HFF-Myc (cell line): ENCODE measurements around the gene KDM4B.

ENCODE experiments used
- DNase-seq: peaks from one replicate; pipeline ENCODE4 v3.0.0-alpha.2; 2011; ENCODE audit warnings: low read depth; ENCODE audit errors: extremely low read depth
- H3K4me3 ChIP-seq: replicated peaks from 2 replicates; pipeline ENCODE4 v1.5.1; 2011; ENCODE audit warnings: low read depth, mild to moderate bottlenecking, control low read depth, low read length
- TF ChIP-seq, protein P1 (sequence below): IDR thresholded peaks from 2 replicates; pipeline ENCODE4 v1.5.1; 2012; ENCODE audit warnings: mild to moderate bottlenecking, low read depth, low read length, control low read depth; ENCODE audit errors: missing control alignments

KDM4B gene

DNA sequence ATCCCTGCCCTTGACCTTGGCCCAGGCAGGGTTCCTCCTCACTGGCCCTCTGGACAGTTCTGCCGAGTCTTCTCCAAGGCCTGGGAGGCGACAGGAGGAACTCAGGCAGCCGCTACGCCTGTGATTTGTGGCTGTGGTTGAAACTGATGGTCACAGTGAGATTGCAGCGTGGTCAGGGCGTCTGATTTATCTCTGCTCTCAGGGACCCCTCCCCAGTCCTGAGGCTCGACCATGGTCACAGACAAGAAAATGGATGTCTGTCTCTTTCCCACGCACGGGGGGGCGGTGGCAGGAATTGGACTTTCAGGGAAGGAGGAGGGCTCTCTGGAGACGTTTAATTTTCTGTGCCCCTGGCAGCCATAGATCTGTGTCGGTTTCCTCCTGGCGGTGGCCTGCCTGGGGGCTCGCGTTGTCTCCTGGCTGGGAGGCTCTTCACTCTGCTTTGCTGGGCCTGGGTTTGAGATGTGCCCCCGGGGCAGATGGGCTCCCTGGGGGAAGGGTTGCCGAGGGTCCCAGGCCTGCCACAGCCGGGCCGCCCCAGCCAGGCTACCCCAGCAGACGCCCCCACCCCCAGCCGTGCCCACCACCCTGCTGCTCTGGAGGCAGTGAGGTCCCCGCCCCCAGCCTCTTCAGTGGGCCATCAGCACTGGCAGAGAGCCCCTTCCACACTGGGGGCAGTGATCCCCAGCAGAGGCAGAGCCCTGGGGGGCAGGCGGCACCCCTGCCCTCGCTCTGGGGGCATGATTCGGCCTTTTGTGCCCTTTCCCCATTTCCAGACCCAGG lies 167.4 kb downstream of the KDM4B start:
- H3K4me3 ChIP-seq: no peak overlapping the region
- DNase-seq: no peak

DNA sequence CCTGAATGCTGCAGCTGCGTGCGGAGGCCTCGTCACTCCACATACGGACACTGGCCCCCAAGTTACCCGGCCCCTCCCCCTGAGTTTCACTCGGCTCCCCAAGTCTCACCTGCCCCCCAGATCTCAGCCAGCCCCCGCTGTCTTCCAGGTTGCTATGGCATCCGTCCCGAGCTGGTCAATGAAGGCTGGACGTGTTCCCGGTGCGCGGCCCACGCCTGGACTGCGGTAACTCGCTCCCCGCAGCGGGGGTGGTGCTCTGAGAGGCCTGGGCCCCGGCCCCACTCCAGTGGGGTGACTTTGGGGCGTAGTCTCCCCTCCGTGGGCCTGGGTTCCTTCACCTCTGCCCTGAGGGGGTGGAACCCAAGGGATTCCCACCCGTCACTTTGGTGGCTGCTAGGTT lies 168.2 kb downstream of the KDM4B start:
- TF ChIP-seq, protein P1, sequence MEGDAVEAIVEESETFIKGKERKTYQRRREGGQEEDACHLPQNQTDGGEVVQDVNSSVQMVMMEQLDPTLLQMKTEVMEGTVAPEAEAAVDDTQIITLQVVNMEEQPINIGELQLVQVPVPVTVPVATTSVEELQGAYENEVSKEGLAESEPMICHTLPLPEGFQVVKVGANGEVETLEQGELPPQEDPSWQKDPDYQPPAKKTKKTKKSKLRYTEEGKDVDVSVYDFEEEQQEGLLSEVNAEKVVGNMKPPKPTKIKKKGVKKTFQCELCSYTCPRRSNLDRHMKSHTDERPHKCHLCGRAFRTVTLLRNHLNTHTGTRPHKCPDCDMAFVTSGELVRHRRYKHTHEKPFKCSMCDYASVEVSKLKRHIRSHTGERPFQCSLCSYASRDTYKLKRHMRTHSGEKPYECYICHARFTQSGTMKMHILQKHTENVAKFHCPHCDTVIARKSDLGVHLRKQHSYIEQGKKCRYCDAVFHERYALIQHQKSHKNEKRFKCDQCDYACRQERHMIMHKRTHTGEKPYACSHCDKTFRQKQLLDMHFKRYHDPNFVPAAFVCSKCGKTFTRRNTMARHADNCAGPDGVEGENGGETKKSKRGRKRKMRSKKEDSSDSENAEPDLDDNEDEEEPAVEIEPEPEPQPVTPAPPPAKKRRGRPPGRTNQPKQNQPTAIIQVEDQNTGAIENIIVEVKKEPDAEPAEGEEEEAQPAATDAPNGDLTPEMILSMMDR: no peak
- no peak overlapping the region for H3K4me3 ChIP-seq
- DNase-seq: no peak

More for the DNA sequence above, 167.4 kb downstream of the KDM4B start:
- TF ChIP-seq, protein P1: no peak

DNA sequence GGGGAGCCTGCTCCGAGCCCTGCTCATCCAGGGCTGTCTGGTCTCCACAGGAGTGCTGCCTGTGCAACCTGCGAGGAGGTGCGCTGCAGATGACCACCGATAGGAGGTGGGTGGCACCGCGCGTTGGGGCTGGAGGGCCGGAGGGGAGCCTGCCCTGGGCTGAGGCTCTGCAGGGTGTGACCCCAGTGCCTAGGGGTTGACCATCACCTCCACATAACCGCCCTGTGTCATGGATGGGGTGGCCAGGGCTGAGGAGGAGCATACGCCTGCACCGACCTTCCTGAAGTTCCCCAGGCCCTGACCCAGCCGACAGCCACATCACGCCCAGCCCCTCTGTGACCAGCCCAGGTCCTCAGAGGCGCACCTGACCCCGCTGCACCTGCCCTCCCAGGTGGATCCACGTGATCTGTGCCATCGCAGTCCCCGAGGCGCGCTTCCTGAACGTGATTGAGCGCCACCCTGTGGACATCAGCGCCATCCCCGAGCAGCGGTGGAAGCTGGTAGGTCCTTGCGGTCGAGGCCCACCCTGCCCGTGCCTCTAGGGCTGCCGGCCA lies 168.7 kb downstream of the KDM4B start:
- H3K4me3 ChIP-seq: no peak overlapping the region
- no peak for DNase-seq
- TF ChIP-seq, protein P1: peak; percentile 27

DNA sequence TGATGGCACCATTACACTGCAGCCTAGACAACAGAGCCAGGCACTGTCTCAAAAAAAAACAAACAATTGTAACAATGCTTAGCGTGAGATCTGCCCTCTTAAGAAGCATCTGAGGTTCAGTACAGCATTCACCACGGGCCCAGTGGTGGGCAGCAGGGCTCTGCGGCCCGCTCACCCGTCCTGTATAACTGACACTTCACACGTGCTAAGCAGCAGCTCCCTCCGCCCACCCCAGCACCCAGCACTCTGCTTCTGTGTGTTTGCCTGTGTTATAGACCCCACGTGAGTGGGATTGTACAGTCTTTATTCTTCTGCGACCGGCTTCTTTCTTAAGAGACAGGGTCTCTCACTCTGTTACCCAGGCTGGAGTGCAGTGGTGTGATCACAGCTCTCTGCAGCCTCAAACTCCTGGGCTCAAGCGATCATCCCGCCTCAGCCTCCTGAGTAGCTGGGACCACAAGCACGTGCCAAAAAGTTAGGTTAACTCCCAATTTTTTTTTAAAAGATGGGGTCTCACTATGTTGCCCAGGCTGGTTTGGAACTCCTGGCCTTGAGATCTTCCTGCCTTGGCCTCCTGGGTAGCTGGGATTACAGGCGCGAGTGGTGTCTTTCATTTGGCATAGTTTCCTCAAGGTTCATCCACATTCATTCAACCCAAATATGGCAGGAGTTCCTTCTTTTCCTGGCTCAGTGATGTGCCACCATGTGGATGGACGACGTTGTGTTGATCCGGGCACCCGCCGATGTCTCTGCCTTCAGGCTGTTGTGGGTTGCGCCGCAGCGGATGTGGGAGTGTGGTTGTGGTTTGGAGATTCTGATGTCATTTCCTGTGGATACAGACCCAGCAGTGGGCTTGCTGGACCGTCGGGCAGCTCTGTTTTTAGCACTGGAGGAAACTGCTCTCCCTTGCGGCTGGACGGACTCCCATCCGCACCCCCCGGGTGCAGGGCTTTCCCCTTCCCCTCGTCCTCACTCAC lies 170.0 kb downstream of the KDM4B start:
- peak; percentile 66 for DNase-seq
- no peak overlapping the region for H3K4me3 ChIP-seq
- TF ChIP-seq, protein P1: no peak

DNA sequence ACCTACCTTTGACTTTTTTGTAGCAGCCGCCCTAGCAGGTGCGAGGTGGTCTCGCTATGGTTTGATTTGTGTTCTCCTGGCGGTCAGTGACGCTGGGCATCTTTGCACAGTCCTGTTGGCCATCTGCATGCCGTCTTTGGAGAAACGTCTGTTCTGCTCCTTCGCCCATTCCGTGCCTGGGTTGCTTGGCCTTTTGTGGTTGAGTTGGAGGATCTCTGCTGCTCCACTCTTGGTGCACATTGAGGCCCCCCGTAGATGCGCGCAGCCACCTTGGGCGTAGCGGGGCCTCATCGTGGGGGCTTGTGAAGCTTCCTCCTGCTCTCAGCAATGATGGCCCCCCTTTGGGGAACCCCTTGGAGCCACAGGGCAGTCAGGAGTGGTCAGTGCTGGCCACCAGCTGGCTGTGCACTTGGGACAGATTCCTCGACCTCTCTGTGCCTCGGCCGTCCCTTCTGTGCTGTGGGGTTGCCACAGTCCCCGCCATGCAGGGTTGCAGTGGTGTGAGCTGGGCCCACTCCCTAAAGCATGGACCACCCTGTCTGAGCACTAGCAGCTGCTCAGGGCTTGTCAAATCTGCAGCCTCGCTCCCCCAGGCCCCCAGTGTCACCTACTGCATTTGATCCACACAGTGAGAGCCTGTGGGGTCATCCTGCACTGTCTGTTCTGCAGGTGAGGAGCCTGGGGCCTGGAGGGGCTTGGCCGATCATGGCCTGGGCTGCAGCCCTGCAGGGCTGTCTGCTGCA lies 170.8 kb downstream of the KDM4B start:
- no peak for DNase-seq
- no peak overlapping the region for H3K4me3 ChIP-seq
- TF ChIP-seq, protein P1: no peak

DNA sequence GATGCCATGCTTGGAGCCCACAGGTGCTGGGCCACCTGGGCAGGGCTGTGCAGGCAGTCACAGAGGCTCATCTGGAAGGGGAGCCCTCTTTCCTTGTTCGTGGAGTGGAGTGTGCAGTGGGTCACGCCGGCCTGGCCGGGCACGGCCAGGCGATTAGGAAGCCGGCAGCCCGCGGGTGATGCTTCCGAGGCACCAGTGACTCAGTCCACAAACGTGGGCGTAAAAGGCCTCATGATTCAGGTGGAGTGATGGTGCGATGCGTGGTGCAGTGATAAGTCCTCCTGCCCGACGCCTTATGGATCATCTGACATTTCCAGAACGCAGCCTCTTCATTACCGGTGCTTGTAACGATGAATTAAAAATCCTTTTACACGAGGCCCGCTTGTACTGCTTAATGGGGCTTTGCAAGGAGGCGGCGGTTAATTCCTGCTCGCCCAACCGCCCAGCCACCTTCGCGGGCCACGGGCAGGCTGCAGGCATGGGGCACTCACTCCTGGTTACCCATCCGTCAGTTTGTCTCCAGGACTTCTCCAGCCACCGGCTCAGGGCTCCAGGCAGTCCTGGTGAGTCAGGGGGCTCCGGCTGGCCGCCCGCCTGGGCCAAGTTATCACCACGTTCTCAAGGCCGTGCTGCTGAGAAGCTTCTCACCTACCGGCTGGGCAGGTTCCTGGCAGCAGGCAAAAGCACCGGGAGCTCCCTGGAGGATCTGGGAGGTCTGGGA lies 172.4 kb downstream of the KDM4B start:
- H3K4me3 ChIP-seq: no peak overlapping the region
- TF ChIP-seq, protein P1: no peak
- no peak for DNase-seq
